Measurements from ENCODE around the gene SLC16A1. TPM values are rescaled to one million over a fixed set of nuclear protein-coding genes. Genes with fewer than 3 reads are reported as not detected.

The SLC16A1 gene
- total RNA-seq, 2 experiments from 2014 or later = 74.3 to 81.3 TPM

DNA sequence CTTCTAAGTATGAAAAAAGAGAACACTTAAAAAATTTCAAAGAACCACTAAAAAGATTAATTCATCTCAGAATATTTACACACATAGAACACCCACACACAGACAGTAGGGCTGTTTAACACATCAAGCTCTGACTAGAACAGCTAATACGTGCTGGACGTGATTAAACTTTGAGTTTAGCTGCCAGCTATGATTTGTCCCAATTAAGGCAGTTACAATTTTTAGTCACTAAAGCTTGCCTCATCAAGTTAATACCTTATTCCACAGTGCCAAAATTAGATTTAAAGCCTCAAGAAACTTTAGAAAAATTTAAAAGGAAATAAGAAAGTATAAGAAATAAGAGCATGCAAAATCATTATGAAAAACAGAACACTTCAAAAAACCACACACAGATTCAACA, 18.9 kb downstream of the SLC16A1 start:
- DNase-seq (no peak), ATAC-seq (peak; percentile 64)
- TF ChIP-seq, protein P1, sequence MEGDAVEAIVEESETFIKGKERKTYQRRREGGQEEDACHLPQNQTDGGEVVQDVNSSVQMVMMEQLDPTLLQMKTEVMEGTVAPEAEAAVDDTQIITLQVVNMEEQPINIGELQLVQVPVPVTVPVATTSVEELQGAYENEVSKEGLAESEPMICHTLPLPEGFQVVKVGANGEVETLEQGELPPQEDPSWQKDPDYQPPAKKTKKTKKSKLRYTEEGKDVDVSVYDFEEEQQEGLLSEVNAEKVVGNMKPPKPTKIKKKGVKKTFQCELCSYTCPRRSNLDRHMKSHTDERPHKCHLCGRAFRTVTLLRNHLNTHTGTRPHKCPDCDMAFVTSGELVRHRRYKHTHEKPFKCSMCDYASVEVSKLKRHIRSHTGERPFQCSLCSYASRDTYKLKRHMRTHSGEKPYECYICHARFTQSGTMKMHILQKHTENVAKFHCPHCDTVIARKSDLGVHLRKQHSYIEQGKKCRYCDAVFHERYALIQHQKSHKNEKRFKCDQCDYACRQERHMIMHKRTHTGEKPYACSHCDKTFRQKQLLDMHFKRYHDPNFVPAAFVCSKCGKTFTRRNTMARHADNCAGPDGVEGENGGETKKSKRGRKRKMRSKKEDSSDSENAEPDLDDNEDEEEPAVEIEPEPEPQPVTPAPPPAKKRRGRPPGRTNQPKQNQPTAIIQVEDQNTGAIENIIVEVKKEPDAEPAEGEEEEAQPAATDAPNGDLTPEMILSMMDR (IDR thresholded peaks at IDR 0.05) = no peak
- intact Hi-C loops (cut with micrococcal nuclease) = no loop called here
- H3K27me3 Mint-ChIP-seq = no peaks in the 10 kb centered on the region
- CTCF ChIA-PET = interaction anchor here (1.4 to 2.0 kb wide), 4 partner anchors 17 to 221 kb away, joined by 3 to 11 read pairs (median 6); partner anchors contain the start of gene LRIG2
- peaks cover 7% of the 10 kb centered on the region for H3K36me3 Mint-ChIP-seq (ENCODE audit: low read depth)
- H3K4me3 Mint-ChIP-seq = no peak overlapping the region
- peak overlapping the region; percentile 30 for H3K27ac Mint-ChIP-seq
- H3K4me1 Mint-ChIP-seq (ENCODE audit: low read depth) = peaks cover 34% of the 10 kb centered on the region
- H3K9me3 Mint-ChIP-seq = no peaks in the 10 kb centered on the region
- POLR2A ChIA-PET = interaction anchor here (1.0 kb wide), 1 partner anchor 19 kb away, joined by 4 read pairs; no protein-coding TSS in a partner anchor

DNA sequence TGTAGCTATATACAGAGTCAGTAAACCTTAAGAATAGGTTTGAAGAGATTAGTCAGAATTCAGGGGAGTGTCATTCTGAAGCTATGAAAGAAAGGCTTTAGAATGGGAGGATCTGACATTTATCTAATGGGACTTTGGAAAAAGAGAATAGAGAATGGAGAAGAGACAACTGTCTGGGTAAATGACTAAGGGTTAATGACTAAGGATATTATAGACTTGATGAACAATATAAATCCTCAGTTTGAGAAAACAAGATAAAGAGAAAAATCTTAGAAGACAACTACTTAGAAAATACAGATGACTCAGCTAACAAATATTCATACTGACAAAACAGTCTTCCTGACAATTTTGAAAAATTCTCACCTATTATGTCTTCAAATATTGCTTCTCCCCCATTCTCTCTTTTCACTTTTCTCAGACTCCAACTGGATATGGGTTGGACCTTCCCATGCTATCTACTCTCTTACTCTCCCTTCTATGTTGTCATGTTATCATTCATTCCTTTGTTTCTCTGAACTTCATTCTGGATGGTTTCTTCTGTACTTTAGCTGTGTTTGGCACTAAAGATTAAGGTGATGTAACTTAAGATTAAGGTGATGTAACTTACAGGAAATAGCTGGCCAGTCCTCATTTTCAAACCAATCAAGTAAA, 20.4 kb downstream of the SLC16A1 start:
- Mint-ChIP-seq H3K27ac (peak overlapping the region; percentile 77), H3K9me3 (no peaks in the 10 kb centered on the region), H3K27me3 (no peaks in the 10 kb centered on the region), H3K4me1 (ENCODE audit: low read depth) (peaks cover 35% of the 10 kb centered on the region), H3K36me3 (ENCODE audit: low read depth) (peaks cover 9% of the 10 kb centered on the region), H3K4me3 (peak overlapping the region; percentile 9)
- DNase-seq (no peak), ATAC-seq (peak; percentile 61)
- TF ChIP-seq, protein P1 (IDR thresholded peaks at IDR 0.05) = no peak
- ChIA-PET POLR2A (interaction anchor here (1.6 kb wide), 1 partner anchor 11 kb away, joined by 4 read pairs; no protein-coding TSS in a partner anchor), CTCF (interaction anchor here (2.7 kb wide), 1 partner anchor 137 kb away, joined by 11 read pairs; the partner anchor contains the start of gene LRIG2)
- intact Hi-C loops (cut with micrococcal nuclease) = no loop called here

DNA sequence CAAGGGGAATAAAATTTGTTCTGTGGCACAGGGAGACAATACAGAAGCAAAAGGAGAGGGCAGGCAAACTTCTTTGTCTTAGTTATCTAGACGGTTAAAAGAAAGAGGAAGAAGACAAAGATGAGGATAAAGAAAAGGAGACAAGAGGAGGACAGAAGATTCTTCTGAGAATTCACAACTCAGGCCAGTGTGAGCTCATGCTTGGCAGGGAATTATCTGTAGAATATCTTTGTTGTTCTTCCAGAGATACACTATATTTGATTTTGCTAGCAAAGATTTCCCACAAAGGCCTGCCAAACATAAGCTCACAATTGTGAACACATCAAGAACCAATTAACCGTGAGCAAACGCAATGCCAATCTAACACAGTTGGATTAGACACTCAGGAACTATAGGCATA, 21.4 kb downstream of the SLC16A1 start:
- peak overlapping the region; percentile 77 for H3K27ac Mint-ChIP-seq
- no peak for DNase-seq
- no peak overlapping the region for H3K4me3 Mint-ChIP-seq
- ATAC-seq = no peak
- H3K4me1 Mint-ChIP-seq (ENCODE audit: low read depth) = peaks cover 35% of the 10 kb centered on the region
- TF ChIP-seq, protein P1 (IDR thresholded peaks at IDR 0.05) = no peak
- ChIA-PET CTCF (interaction anchor here (1.4 to 2.7 kb wide), 2 partner anchors 54 to 138 kb away, joined by 4 to 11 read pairs; partner anchors contain the start of gene LRIG2), POLR2A (interaction anchor here (1.6 kb wide), 1 partner anchor 10 kb away, joined by 4 read pairs; no protein-coding TSS in a partner anchor)
- intact Hi-C loops (cut with micrococcal nuclease) = no loop called here
- no peaks in the 10 kb centered on the region for H3K9me3 Mint-ChIP-seq
- peaks cover 9% of the 10 kb centered on the region for H3K36me3 Mint-ChIP-seq (ENCODE audit: low read depth)
- no peaks in the 10 kb centered on the region for H3K27me3 Mint-ChIP-seq

- peaks cover 35% of the 10 kb centered on the region for H3K4me1 Mint-ChIP-seq (ENCODE audit: low read depth)
- ATAC-seq (no peak), DNase-seq (no peak)
- intact Hi-C loops (cut with micrococcal nuclease) = no loop called here
- H3K9me3 Mint-ChIP-seq = no peaks in the 10 kb centered on the region
- H3K27ac Mint-ChIP-seq = peak overlapping the region; percentile 3
- H3K4me3 Mint-ChIP-seq = no peak overlapping the region
- no peaks in the 10 kb centered on the region for H3K27me3 Mint-ChIP-seq
- ChIA-PET POLR2A (interaction anchor here (0.9 kb wide), 1 partner anchor 8 kb away, joined by 3 read pairs; no protein-coding TSS in a partner anchor), CTCF (interaction anchor here (1.4 to 2.7 kb wide), 2 partner anchors 54 to 139 kb away, joined by 4 to 11 read pairs; partner anchors contain the start of gene LRIG2)
- TF ChIP-seq, protein P1 (IDR thresholded peaks at IDR 0.05) = no peak
- H3K36me3 Mint-ChIP-seq (ENCODE audit: low read depth) = peaks cover 7% of the 10 kb centered on the region
Observed at GRCh38 chr1:112933820-112934571, 22.0 kb downstream of the SLC16A1 start.

Measured in activated CD8-positive, alpha-beta T cell treated with anti-CD3 and anti-CD28 coated beads for 36 hours (primary cell).